H1 (cell line): ENCODE measurements around the gene SMARCA2. TPM values are rescaled to one million over a fixed set of nuclear protein-coding genes. Genes with fewer than 3 reads are reported as not detected.

Experiments used
- CTCF ChIA-PET: fragments of 300-600 bp; sonication (Branson Sonifier 250); formaldehyde crosslinking; loops from one replicate; lab custom pipeline; 2021; ENCODE audit not compliant: partially characterized antibody; lab: Charles Lee
- POLR2A ChIA-PET: fragments of 300-600 bp; sonication (Branson Sonifier 250); formaldehyde crosslinking; loops from one replicate; lab custom pipeline; 2021; ENCODE audit warnings: inconsistent platforms; ENCODE audit not compliant: partially characterized antibody; lab: Charles Lee
- DNase-seq, 2 experiments: peaks; one replicate each; pipeline versions ENCODE4 v3.0.0 to v3.0.0-alpha.2; 2010 to 2022; ENCODE audit warnings: low spot score in 2 of 2, low read depth in 1 of 2, mixed read lengths in 1 of 2
- FAIRE-seq: peaks from 2 replicates; lab custom pipeline; 2011; peaks lifted over from hg19 to GRCh38; lab: Jason Lieb, UNC
- H2AFZ ChIP-seq: 2 replicates; pipeline ENCODE4 v1.8.1; 2012; ENCODE audit warnings: low read length, inconsistent platforms
- H2AK5ac ChIP-seq: 2 replicates; pipeline ENCODE4 v1.6.1; 2013; ENCODE audit warnings: low read depth, low read length
- H2BK120ac ChIP-seq: replicated peaks from 2 replicates; pipeline ENCODE3; 2013; ENCODE audit warnings: low read depth, low read length, inconsistent platforms
- H2BK12ac ChIP-seq: 2 replicates; pipeline ENCODE4 v1.6.1; 2013; ENCODE audit warnings: low read depth, low read length
- H2BK15ac ChIP-seq: 2 replicates; pipeline ENCODE4 v1.6.1; 2013; ENCODE audit warnings: low read length
- H2BK20ac ChIP-seq: 2 replicates; pipeline ENCODE4 v1.6.1; 2013; ENCODE audit warnings: low read length
- H2BK5ac ChIP-seq: 2 replicates; pipeline ENCODE4 v1.6.1; 2013; ENCODE audit warnings: low read depth, low read length
- H3K14ac ChIP-seq: 2 replicates; pipeline ENCODE4 v1.6.1; 2013; ENCODE audit warnings: inconsistent platforms; ENCODE audit not compliant: insufficient read length
- H3K18ac ChIP-seq: 2 replicates; pipeline ENCODE4 v1.6.1; 2013; ENCODE audit warnings: low read length; ENCODE audit errors: extremely low read depth
- H3K23ac ChIP-seq: 2 replicates; pipeline ENCODE4 v1.6.1; 2013; ENCODE audit warnings: inconsistent platforms; ENCODE audit not compliant: insufficient read length
- H3K23me2 ChIP-seq: 2 replicates; pipeline ENCODE4 v1.6.1; 2013; ENCODE audit warnings: low read depth, low read length
- H3K27ac ChIP-seq: 2 replicates; pipeline ENCODE4 v1.6.1; 2011; ENCODE audit warnings: low read depth, low read length, inconsistent platforms
- H3K27me3 ChIP-seq, 4 experiments: replicated peaks in 1 of 4; 1 replicate in 1 of 4; 2 replicates in 3 of 4; pipeline versions ENCODE4 v1.6.1 to v1.8.1; 2011 to 2013; ENCODE audit warnings: low read length in 3 of 4, mild to moderate bottlenecking in 3 of 4, inconsistent platforms in 2 of 4, mixed read lengths in 2 of 4, moderate library complexity in 1 of 4; ENCODE audit not compliant: control insufficient read depth in 3 of 4, insufficient read depth in 3 of 4; ENCODE audit errors: extremely low read depth in 1 of 4
- H3K36me3 ChIP-seq, 4 experiments: 2 replicates each; pipeline versions ENCODE4 v1.6.1 to v1.8.1; 2011 to 2013; ENCODE audit warnings: mild to moderate bottlenecking in 4 of 4, low read length in 3 of 4, moderate library complexity in 2 of 4, control low read depth in 1 of 4, inconsistent platforms in 1 of 4; ENCODE audit not compliant: insufficient read depth in 4 of 4, control insufficient read depth in 2 of 4
- H3K4ac ChIP-seq: replicated peaks from 2 replicates; pipeline ENCODE3; 2013; ENCODE audit warnings: low read length, low read depth, mixed read lengths, inconsistent platforms; ENCODE audit not compliant: insufficient read length
- H3K4me1 ChIP-seq, 4 experiments: replicated peaks in 1 of 4; 1 replicate in 1 of 4; 2 replicates in 3 of 4; pipeline versions ENCODE4 v1.6.1 to v1.8.1; 2011 to 2013; ENCODE audit warnings: low read length in 3 of 4, inconsistent platforms in 2 of 4, mixed read lengths in 1 of 4; ENCODE audit not compliant: insufficient read depth in 4 of 4, control insufficient read depth in 3 of 4
- H3K4me2 ChIP-seq, 2 experiments: 2 replicates each; pipeline versions ENCODE4 v1.6.1 to v1.8.1; 2011 to 2013; ENCODE audit warnings: low read depth in 2 of 2, low read length in 2 of 2, control low read depth in 1 of 2, inconsistent platforms in 1 of 2, mild to moderate bottlenecking in 1 of 2; ENCODE audit not compliant: insufficient read depth in 1 of 2
- H3K4me3 ChIP-seq, 4 experiments: fragments of 200-600, 300-600 bp in 1 of 4; sonication (generic), shearing (Covaris generic), sonication (Bioruptor Twin) in 1 of 4; 2 replicates each; pipeline versions ENCODE4 v1.5.1 to v1.8.1; 2011 to 2016; ENCODE audit warnings: low read length in 4 of 4, low read depth in 3 of 4, control low read depth in 2 of 4, inconsistent platforms in 2 of 4, mild to moderate bottlenecking in 2 of 4, mixed read lengths in 1 of 4, moderate library complexity in 1 of 4; ENCODE audit not compliant: insufficient read depth in 2 of 4; ENCODE audit errors: extremely low read depth in 1 of 4
- H3K56ac ChIP-seq: replicated peaks from 2 replicates; pipeline ENCODE3; 2013; ENCODE audit warnings: low read depth, mild to moderate bottlenecking, mixed read lengths, low read length, inconsistent platforms; ENCODE audit not compliant: insufficient read length
- H3K79me1 ChIP-seq: 2 replicates; pipeline ENCODE4 v1.6.1; 2013; ENCODE audit warnings: low read depth, low read length, control low read depth
- H3K79me2 ChIP-seq, 2 experiments: 2 replicates each; pipeline versions ENCODE4 v1.6.1 to v1.8.1; 2012 to 2013; ENCODE audit warnings: low read length in 2 of 2, mild to moderate bottlenecking in 2 of 2, inconsistent platforms in 1 of 2; ENCODE audit not compliant: insufficient read depth in 2 of 2, control insufficient read depth in 1 of 2
- H3K9ac ChIP-seq, 4 experiments: replicated peaks in 1 of 4; 1 replicate in 1 of 4; 2 replicates in 3 of 4; pipeline versions ENCODE4 v1.6.1 to v1.8.1; 2011 to 2013; ENCODE audit warnings: low read depth in 3 of 4, low read length in 3 of 4, control low read depth in 2 of 4, mild to moderate bottlenecking in 2 of 4, moderate library complexity in 2 of 4, inconsistent platforms in 1 of 4; ENCODE audit errors: extremely low read depth in 1 of 4
- H3K9me3 ChIP-seq, 2 experiments: 2 replicates each; pipeline versions ENCODE4 v1.6.1 to v1.8.1; 2012 to 2013; ENCODE audit warnings: mild to moderate bottlenecking in 2 of 2, moderate library complexity in 2 of 2, control low read depth in 1 of 2, inconsistent platforms in 1 of 2, low read depth in 1 of 2, low read length in 1 of 2, mixed read lengths in 1 of 2; ENCODE audit not compliant: insufficient read depth in 2 of 2
- H4K20me1 ChIP-seq, 2 experiments: replicated peaks in 1 of 2; 2 replicates each; pipeline versions ENCODE3 to v1.8.1; 2011 to 2013; ENCODE audit warnings: inconsistent platforms in 2 of 2, low read length in 2 of 2, mild to moderate bottlenecking in 1 of 2; ENCODE audit not compliant: insufficient read depth in 2 of 2, control insufficient read depth in 1 of 2
- H4K5ac ChIP-seq: 2 replicates; pipeline ENCODE4 v1.6.1; 2013; ENCODE audit warnings: low read length, low read depth, mixed read lengths, inconsistent platforms; ENCODE audit not compliant: insufficient read length
- H4K8ac ChIP-seq: 2 replicates; pipeline ENCODE4 v1.8.0; 2013; ENCODE audit warnings: mild to moderate bottlenecking, moderate library complexity, low read length, inconsistent platforms; ENCODE audit not compliant: insufficient read depth; ENCODE audit errors: extremely low read depth
- H4K91ac ChIP-seq: replicated peaks from 2 replicates; pipeline ENCODE3; 2013; ENCODE audit warnings: low read length, mixed read lengths, inconsistent platforms; ENCODE audit not compliant: insufficient read length
- EZH2 ChIP-seq: fragments of 200-600 bp; sonication (generic); IDR thresholded peaks from 2 replicates; pipeline ENCODE4 v1.7.1; 2012; ENCODE audit warnings: low read depth, mild to moderate bottlenecking, moderate library complexity, low read length, inconsistent platforms; ENCODE audit not compliant: severe bottlenecking
- USF2 ChIP-seq: IDR thresholded peaks from 2 replicates; pipeline ENCODE4 v1.6.1; 2011; ENCODE audit warnings: low read length, improper control_type of control experiment
- WGBS, 2 experiments: shearing (Covaris generic) in 1 of 2; methylation state at CpG; one replicate each; pipeline versions ENCODE4 v1.1.6 to v1.1.7; 2013 to 2015; ENCODE audit warnings: low lambda C conversion rate in 2 of 2, mixed read lengths in 2 of 2, inconsistent platforms in 1 of 2, low coverage in 1 of 2, missing lambda C conversion rate in 1 of 2; ENCODE audit not compliant: insufficient replicate concordance in 2 of 2, insufficient coverage in 1 of 2, insufficient read length in 1 of 2; ENCODE audit errors: extremely low coverage in 1 of 2, missing lambda C conversion rate in 1 of 2; 5-methylcytosine and 5-hydroxymethylcytosine counted together
- polyA plus RNA-seq, 7 experiments: library from polyadenylated mRNA; depleted of rRNA in 3 of 7; stranded (reverse) in 5 of 7; unstranded in 2 of 7; fragments of >200 nt in 5 of 7; fragments of 200-250 nt in 2 of 7; gene quantifications; 1 replicate in 5 of 7; 2 replicates in 1 of 7; 4 replicates in 1 of 7; pipeline versions ENCODE4 v1.2.1 to v1.2.3, GENCODE V29; 2011 to 2013; ENCODE audit warnings: missing spikeins in 2 of 7, mixed read lengths in 2 of 7
- total RNA-seq: library from RNA; stranded (reverse); fragmentation: NEBNext Ultra II Directional; extraction: Animal tissue kit (Norgen Biotek cat#: 25700); gene quantifications from 2 replicates; pipeline ENCODE4 v1.2.1, GENCODE V29; 2021

The SMARCA2 gene
- total and polyA plus RNA-seq, 2 of the 8 experiments (the other 6 are each of a cell fraction or from before 2014, with no cell fraction given): 6.3 to 21.7 TPM

- Histone ChIP-seq H3K79me1 (no peaks in the 10 kb centered on the region), H4K20me1 (no peaks in the 10 kb centered on the region), H2BK12ac (no peak overlapping the region), H3K14ac (no peak overlapping the region), H3K27ac (no peak overlapping the region), H3K4ac (no peak overlapping the region), H2AK5ac (no peak overlapping the region), H3K4me2 (no peak overlapping the region), H3K4me1 (no peaks in the 10 kb centered on the region), H4K91ac (no peak overlapping the region), H3K4me3 (no peak overlapping the region), H3K79me2 (no peaks in the 10 kb centered on the region), H3K9me3 (no peaks in the 10 kb centered on the region), H3K18ac (no peak overlapping the region), H2BK5ac (no peak overlapping the region), H3K27me3 (no peaks in the 10 kb centered on the region), H4K5ac (no peak overlapping the region), H3K36me3 (no peaks in the 10 kb centered on the region), H3K9ac (no peak overlapping the region), H2BK15ac (no peak overlapping the region), H3K23me2 (no peaks in the 10 kb centered on the region), H4K8ac (no peak overlapping the region), H3K56ac (no peak overlapping the region), H2BK20ac (no peak overlapping the region), H2AFZ (no peak overlapping the region), H2BK120ac (no peak overlapping the region), H3K23ac (no peak overlapping the region)
- DNase-seq (no peak), FAIRE-seq (no peak)
- POLR2A ChIA-PET: no interaction called here
- CTCF ChIA-PET: interaction anchor here (0.7 to 1.0 kb wide), 3 partner anchors 23 to 42 kb away, joined by 3 to 4 read pairs (median 3); no protein-coding TSS in a partner anchor
- WGBS, 2 experiments: 92% methylated on average over 2 of the region's 2 CpGs; no CpG with 5 or more reads in 1 of the 2 experiments
- TF ChIP-seq EZH2: no peak
- no peak for TF ChIP-seq USF2
Measured at GRCh38 chr9:2110036-2110435, 94.9 kb downstream of the SMARCA2 start.
